Right lobe of liver (tissue), 6 donors: ENCODE data around the gene PSEN2. TPM values are rescaled to one million over a fixed set of nuclear protein-coding genes. Genes with fewer than 3 reads are reported as not detected.
A peak's percentile ranks its signal among the peaks of the same experiment; 100 is the strongest.
"Not testable (repeated sequence)": the region's sequence is repeated elsewhere in the genome, so short reads cannot be mapped to it uniquely, and the experiment has no call there.

Source experiments
- ATAC-seq, 4 donors: fragments of 200-7000 bp; cut with Tn5 transposase; one replicate each; pipeline ENCODE4 v1.9.1; 2020; ENCODE audit warnings: mild to moderate bottlenecking in 4 of 4, moderate library complexity in 4 of 4
- DNase-seq, 3 donors: peaks; one replicate each; pipeline ENCODE4 v3.0.0-alpha.2; 2020
- H3K27ac ChIP-seq, 3 donors: fragments of 200-600 bp; one replicate each; pipeline ENCODE4 v1.8.0; 2022
- H3K27me3 ChIP-seq, 2 donors: fragments of 200-600 bp; one replicate each; pipeline ENCODE4 v1.8.0; 2022
- H3K36me3 ChIP-seq, 4 donors: fragments of 200-600 bp; sonication (generic) in 1 of 4; one replicate each; pipeline versions ENCODE4 v1.5.1 to v1.8.0; 2017 to 2022; ENCODE audit warnings: control low read depth in 1 of 4
- H3K4me1 ChIP-seq, 4 donors: fragments of 200-600 bp; sonication (generic) in 1 of 4; one replicate each; pipeline versions ENCODE4 v1.5.1 to v1.8.0; 2017 to 2022; ENCODE audit warnings: control low read depth in 1 of 4
- H3K4me3 ChIP-seq, 3 donors: fragments of 200-600 bp; one replicate each; pipeline ENCODE4 v1.8.0; 2022
- H3K9me3 ChIP-seq, 4 donors: fragments of 200-600 bp; sonication (generic) in 1 of 4; one replicate each; pipeline versions ENCODE4 v1.5.1 to v1.8.0; 2017 to 2022; ENCODE audit warnings: control low read depth in 1 of 4
- CTCF ChIP-seq, 4 donors: fragments of 200-600 bp in 3 of 4; fragments of 450-650 bp in 1 of 4; IDR thresholded peaks; one replicate each; pipeline versions ENCODE4 v1.5.1 to v1.8.0; 2016 to 2022; ENCODE audit warnings: antibody characterized with exemption in 4 of 4, mild to moderate bottlenecking in 2 of 4
- POLR2A ChIP-seq: fragments of 450-650 bp; IDR thresholded peaks from one replicate; pipeline ENCODE4 v1.6.1; 2017; ENCODE audit warnings: antibody characterized with exemption, mild to moderate bottlenecking
- WGBS: methylation state at CpG from one replicate; pipeline ENCODE4 v1.1.6; 2018; ENCODE audit warnings: low coverage, low lambda C conversion rate; ENCODE audit not compliant: insufficient coverage; ENCODE audit errors: missing lambda C conversion rate; 5-methylcytosine and 5-hydroxymethylcytosine counted together
- intact Hi-C, 2 donors: fragments of 100-400 bp; cut with DNase I; formaldehyde crosslinking; loops; one replicate each; pipeline versions ENCODE4 v1.11.2 to v1.14.1; 2022
- total RNA-seq, 6 experiments: library from RNA; depleted of rRNA in 2 of 6; stranded (reverse); fragments of >200 nt in 2 of 6; fragmentation: NEBNext Ultra II Directional in 3 of 6; extraction: Animal tissue kit (Norgen Biotek cat#: 25700) in 3 of 6; gene quantifications; one replicate each; pipeline versions ENCODE4 v1.1.0 to v1.2.4, GENCODE V29; 2016 to 2023
- donor health status: DM: no; HTN: yes; CAD: no.
- donor health status: DM: no; HTN: no; CAD: no.
- donor health status: DM: no; HTN: no; CAD: no.
- donor health status: DM: no; HTN: yes; CAD: no.
- donor health status: DM: no; HTN: yes; CAD: no.

Gene PSEN2
- total RNA-seq, 6 experiments from 2014 or later, result 11.8 to 22.7 (median 15.7) TPM

- H3K36me3 ChIP-seq, result no peaks in the 10 kb centered on the region
- intact Hi-C loops, result no loop called here
- no peaks in the 10 kb centered on the region for H3K9me3 ChIP-seq
- no peak overlapping the region for H3K27ac ChIP-seq
- ATAC-seq, result no peak
- DNase-seq, result no peak
- WGBS, result 83% methylated on average over 2 of the region's 5 CpGs
- H3K27me3 ChIP-seq, result no peaks in the 10 kb centered on the region
- no peak for TF ChIP-seq CTCF (IDR thresholded peaks at IDR 0.05)
- no peak overlapping the region for H3K4me3 ChIP-seq
- peaks cover 0 to 14% (median 0%) of the 10 kb centered on the region in 4 donors for H3K4me1 ChIP-seq
Observed at GRCh38 chr1:226919587-226919986, 49.2 kb downstream of the PSEN2 start.

- DNase-seq, result no peak
- H3K27ac ChIP-seq, result peak overlapping the region in 1 of 3 donors; percentile 45
Observed at GRCh38 chr1:226919995-226920394, 49.6 kb downstream of the PSEN2 start.

GRCh38 chr1:226920446-226920894, 50.1 kb downstream of the PSEN2 start:
- H3K4me1 ChIP-seq, result peaks cover 0 to 14% (median 0%) of the 10 kb centered on the region in 4 donors
- TF ChIP-seq POLR2A, result no peak
- no peak for TF ChIP-seq CTCF (IDR thresholded peaks at IDR 0.05)
- 46% methylated on average over 2 of the region's 2 CpGs for WGBS
- ATAC-seq (peak in 3 of 4 donors; percentile 75 to 92 (median 81)), DNase-seq (peak in 2 of 3 donors; percentile 49 to 63)
- peak overlapping the region in 2 of 3 donors; percentile 34 to 45 for H3K27ac ChIP-seq
- H3K4me3 ChIP-seq, result no peak overlapping the region
- H3K9me3 ChIP-seq, result no peaks in the 10 kb centered on the region
- intact Hi-C loops, result no loop called here
- no peaks in the 10 kb centered on the region for H3K27me3 ChIP-seq
- H3K36me3 ChIP-seq, result no peaks in the 10 kb centered on the region

More at GRCh38 chr1:226919995-226920394, 49.6 kb downstream of the PSEN2 start:
- no peaks in the 10 kb centered on the region for H3K27me3 ChIP-seq
- TF ChIP-seq CTCF (IDR thresholded peaks at IDR 0.05) (no peak), POLR2A (no peak)
- ATAC-seq, result peak in 1 of 4 donors; percentile 22
- intact Hi-C loops, result no loop called here
- no peak overlapping the region for H3K4me3 ChIP-seq
- peaks cover 0 to 14% (median 0%) of the 10 kb centered on the region in 4 donors for H3K4me1 ChIP-seq
- no CpG with 5 or more reads among the region's 1 CpG for WGBS
- H3K9me3 ChIP-seq, result no peaks in the 10 kb centered on the region
- H3K36me3 ChIP-seq, result no peaks in the 10 kb centered on the region

GRCh38 chr1:226921504-226921903, 51.1 kb downstream of the PSEN2 start:
- 84% methylated on average over 3 of the region's 5 CpGs for WGBS
- H3K27ac ChIP-seq, result no peak overlapping the region
- no peak for ATAC-seq
- no peak for DNase-seq
- no peaks in the 10 kb centered on the region for H3K9me3 ChIP-seq
- H3K36me3 ChIP-seq, result no peaks in the 10 kb centered on the region
- intact Hi-C loops, result no loop called here
- no peak overlapping the region for H3K4me3 ChIP-seq
- H3K4me1 ChIP-seq, result peaks cover 0 to 14% (median 0%) of the 10 kb centered on the region in 4 donors
- H3K27me3 ChIP-seq, result no peaks in the 10 kb centered on the region
- no peak for TF ChIP-seq CTCF (IDR thresholded peaks at IDR 0.05)
- no peak for TF ChIP-seq POLR2A

GRCh38 chr1:226929260-226930111, 59.1 kb downstream of the PSEN2 start:
- H3K27ac ChIP-seq, ATAC-seq, intact Hi-C loops, H3K9me3 ChIP-seq, H3K36me3 ChIP-seq, H3K4me3 ChIP-seq, H3K4me1 ChIP-seq, DNase-seq, H3K27me3 ChIP-seq: not testable (repeated sequence)
- WGBS, result 88% methylated on average over 5 of the region's 5 CpGs
